H1 (cell line): Measurements from ENCODE around the gene SAMD15. TPM values are rescaled to one million over a fixed set of nuclear protein-coding genes. Genes with fewer than 3 reads are reported as not detected.

Experiments
- CTBP2 ChIP-seq: IDR thresholded peaks from 2 replicates; pipeline ENCODE4 v1.7.0; 2011; ENCODE audit warnings: borderline replicate concordance, mild to moderate bottlenecking, moderate library complexity, mixed read lengths, low read length; ENCODE audit not compliant: insufficient read depth, insufficient read length
- polyA plus RNA-seq, 7 experiments: library from polyadenylated mRNA; depleted of rRNA in 3 of 7; stranded (reverse) in 5 of 7; unstranded in 2 of 7; fragments of >200 nt in 5 of 7; fragments of 200-250 nt in 2 of 7; gene quantifications; 1 replicate in 5 of 7; 2 replicates in 1 of 7; 4 replicates in 1 of 7; pipeline versions ENCODE4 v1.2.1 to v1.2.3, GENCODE V29; 2011 to 2013; ENCODE audit warnings: missing spikeins in 2 of 7, mixed read lengths in 2 of 7
- total RNA-seq: library from RNA; stranded (reverse); fragmentation: NEBNext Ultra II Directional; extraction: Animal tissue kit (Norgen Biotek cat#: 25700); gene quantifications from 2 replicates; pipeline ENCODE4 v1.2.1, GENCODE V29; 2021
- TF ChIP-seq, protein P1 (sequence below): fragments of 300-600 bp; sonication (generic); IDR thresholded peaks from 2 replicates; pipeline ENCODE4 v1.7.1; 2012; ENCODE audit warnings: low read length, moderate library complexity, mild to moderate bottlenecking, inconsistent platforms; ENCODE audit not compliant: insufficient replicate concordance

SAMD15 gene
- total and polyA plus RNA-seq, 2 of the 8 experiments (the other 6 are each of a cell fraction or from before 2014, with no cell fraction given), result 0.17 to 1.0 TPM

DNA sequence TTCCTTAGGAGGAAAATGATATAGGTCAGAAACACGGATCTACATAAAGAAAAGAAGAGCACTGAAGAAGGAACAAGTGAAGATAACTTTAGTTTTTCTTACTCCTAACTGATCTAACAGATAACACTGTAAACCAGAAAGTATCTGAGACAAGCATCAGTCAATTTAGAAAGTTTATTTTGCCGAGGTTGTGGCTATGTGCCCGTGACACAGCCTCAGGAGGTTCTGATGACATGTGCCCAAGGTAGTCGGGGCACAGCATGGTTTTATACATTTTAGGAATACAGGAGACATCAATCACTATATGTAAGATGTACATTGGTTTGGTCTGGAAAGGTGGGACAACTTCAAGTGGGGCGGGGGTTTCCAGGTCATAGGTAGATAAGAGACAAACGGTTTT, 23.0 kb downstream of the SAMD15 start (continued):
- TF ChIP-seq, protein P1, sequence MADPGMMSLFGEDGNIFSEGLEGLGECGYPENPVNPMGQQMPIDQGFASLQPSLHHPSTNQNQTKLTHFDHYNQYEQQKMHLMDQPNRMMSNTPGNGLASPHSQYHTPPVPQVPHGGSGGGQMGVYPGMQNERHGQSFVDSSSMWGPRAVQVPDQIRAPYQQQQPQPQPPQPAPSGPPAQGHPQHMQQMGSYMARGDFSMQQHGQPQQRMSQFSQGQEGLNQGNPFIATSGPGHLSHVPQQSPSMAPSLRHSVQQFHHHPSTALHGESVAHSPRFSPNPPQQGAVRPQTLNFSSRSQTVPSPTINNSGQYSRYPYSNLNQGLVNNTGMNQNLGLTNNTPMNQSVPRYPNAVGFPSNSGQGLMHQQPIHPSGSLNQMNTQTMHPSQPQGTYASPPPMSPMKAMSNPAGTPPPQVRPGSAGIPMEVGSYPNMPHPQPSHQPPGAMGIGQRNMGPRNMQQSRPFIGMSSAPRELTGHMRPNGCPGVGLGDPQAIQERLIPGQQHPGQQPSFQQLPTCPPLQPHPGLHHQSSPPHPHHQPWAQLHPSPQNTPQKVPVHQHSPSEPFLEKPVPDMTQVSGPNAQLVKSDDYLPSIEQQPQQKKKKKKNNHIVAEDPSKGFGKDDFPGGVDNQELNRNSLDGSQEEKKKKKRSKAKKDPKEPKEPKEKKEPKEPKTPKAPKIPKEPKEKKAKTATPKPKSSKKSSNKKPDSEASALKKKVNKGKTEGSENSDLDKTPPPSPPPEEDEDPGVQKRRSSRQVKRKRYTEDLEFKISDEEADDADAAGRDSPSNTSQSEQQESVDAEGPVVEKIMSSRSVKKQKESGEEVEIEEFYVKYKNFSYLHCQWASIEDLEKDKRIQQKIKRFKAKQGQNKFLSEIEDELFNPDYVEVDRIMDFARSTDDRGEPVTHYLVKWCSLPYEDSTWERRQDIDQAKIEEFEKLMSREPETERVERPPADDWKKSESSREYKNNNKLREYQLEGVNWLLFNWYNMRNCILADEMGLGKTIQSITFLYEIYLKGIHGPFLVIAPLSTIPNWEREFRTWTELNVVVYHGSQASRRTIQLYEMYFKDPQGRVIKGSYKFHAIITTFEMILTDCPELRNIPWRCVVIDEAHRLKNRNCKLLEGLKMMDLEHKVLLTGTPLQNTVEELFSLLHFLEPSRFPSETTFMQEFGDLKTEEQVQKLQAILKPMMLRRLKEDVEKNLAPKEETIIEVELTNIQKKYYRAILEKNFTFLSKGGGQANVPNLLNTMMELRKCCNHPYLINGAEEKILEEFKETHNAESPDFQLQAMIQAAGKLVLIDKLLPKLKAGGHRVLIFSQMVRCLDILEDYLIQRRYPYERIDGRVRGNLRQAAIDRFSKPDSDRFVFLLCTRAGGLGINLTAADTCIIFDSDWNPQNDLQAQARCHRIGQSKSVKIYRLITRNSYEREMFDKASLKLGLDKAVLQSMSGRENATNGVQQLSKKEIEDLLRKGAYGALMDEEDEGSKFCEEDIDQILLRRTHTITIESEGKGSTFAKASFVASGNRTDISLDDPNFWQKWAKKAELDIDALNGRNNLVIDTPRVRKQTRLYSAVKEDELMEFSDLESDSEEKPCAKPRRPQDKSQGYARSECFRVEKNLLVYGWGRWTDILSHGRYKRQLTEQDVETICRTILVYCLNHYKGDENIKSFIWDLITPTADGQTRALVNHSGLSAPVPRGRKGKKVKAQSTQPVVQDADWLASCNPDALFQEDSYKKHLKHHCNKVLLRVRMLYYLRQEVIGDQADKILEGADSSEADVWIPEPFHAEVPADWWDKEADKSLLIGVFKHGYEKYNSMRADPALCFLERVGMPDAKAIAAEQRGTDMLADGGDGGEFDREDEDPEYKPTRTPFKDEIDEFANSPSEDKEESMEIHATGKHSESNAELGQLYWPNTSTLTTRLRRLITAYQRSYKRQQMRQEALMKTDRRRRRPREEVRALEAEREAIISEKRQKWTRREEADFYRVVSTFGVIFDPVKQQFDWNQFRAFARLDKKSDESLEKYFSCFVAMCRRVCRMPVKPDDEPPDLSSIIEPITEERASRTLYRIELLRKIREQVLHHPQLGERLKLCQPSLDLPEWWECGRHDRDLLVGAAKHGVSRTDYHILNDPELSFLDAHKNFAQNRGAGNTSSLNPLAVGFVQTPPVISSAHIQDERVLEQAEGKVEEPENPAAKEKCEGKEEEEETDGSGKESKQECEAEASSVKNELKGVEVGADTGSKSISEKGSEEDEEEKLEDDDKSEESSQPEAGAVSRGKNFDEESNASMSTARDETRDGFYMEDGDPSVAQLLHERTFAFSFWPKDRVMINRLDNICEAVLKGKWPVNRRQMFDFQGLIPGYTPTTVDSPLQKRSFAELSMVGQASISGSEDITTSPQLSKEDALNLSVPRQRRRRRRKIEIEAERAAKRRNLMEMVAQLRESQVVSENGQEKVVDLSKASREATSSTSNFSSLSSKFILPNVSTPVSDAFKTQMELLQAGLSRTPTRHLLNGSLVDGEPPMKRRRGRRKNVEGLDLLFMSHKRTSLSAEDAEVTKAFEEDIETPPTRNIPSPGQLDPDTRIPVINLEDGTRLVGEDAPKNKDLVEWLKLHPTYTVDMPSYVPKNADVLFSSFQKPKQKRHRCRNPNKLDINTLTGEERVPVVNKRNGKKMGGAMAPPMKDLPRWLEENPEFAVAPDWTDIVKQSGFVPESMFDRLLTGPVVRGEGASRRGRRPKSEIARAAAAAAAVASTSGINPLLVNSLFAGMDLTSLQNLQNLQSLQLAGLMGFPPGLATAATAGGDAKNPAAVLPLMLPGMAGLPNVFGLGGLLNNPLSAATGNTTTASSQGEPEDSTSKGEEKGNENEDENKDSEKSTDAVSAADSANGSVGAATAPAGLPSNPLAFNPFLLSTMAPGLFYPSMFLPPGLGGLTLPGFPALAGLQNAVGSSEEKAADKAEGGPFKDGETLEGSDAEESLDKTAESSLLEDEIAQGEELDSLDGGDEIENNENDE, result no peak
- no peak for TF ChIP-seq CTBP2
- TF ChIP-seq, all 59 proteins: peak for 0
